ENCODE results near the gene CALCOCO1.
"Not testable (repeated sequence)": the region's sequence is repeated elsewhere in the genome, so short reads cannot be mapped to it uniquely, and the experiment has no call there.

The CALCOCO1 gene

GRCh38 chr12:53734425-53734824, 7.2 kb upstream of the CALCOCO1 start:
- DNase-seq (ENCODE audit: low read depth in 2 of 3, low spot score in 2 of 3): no peak

GRCh38 chr12:53733807-53734200, 6.6 kb upstream of the CALCOCO1 start:
- DNase-seq (ENCODE audit: low read depth in 2 of 3, low spot score in 2 of 3): no peak

GRCh38 chr12:53733051-53733806, 6.0 kb upstream of the CALCOCO1 start:
- DNase-seq (ENCODE audit: low read depth in 2 of 3, low spot score in 2 of 3): no peak

GRCh38 chr12:53729644-53730043, 2.4 kb upstream of the CALCOCO1 start:
- DNase-seq (ENCODE audit: low read depth in 2 of 3, low spot score in 2 of 3): no peak

- no peak for DNase-seq (ENCODE audit: low read depth in 2 of 3, low spot score in 2 of 3)
Measured at GRCh38 chr12:53728206-53728605, 954 bp upstream of the CALCOCO1 start.

GRCh38 chr12:53726946-53727309, 324 bp downstream of the CALCOCO1 start:
- DNase-seq (ENCODE audit: low read depth in 2 of 3, low spot score in 2 of 3): no peak

- DNase-seq (ENCODE audit: low read depth in 2 of 3, low spot score in 2 of 3): no peak
Measured at GRCh38 chr12:53726341-53726740, 911 bp downstream of the CALCOCO1 start.

GRCh38 chr12:53725824-53726223, 1.4 kb downstream of the CALCOCO1 start:
- DNase-seq (ENCODE audit: low read depth in 2 of 3, low spot score in 2 of 3): no peak

GRCh38 chr12:53722450-53723041, 4.7 kb downstream of the CALCOCO1 start:
- DNase-seq (ENCODE audit: low read depth in 2 of 3, low spot score in 2 of 3): no peak

- no peak for DNase-seq (ENCODE audit: low read depth in 2 of 3, low spot score in 2 of 3)
Measured at GRCh38 chr12:53720946-53721345, 6.3 kb downstream of the CALCOCO1 start.

- no peak for DNase-seq (ENCODE audit: low read depth in 2 of 3, low spot score in 2 of 3)
Measured at GRCh38 chr12:53719649-53720048, 7.6 kb downstream of the CALCOCO1 start.

GRCh38 chr12:53718567-53718966, 8.7 kb downstream of the CALCOCO1 start:
- not testable (repeated sequence) for DNase-seq (ENCODE audit: low read depth in 2 of 3, low spot score in 2 of 3)

- no peak for DNase-seq (ENCODE audit: low read depth in 2 of 3, low spot score in 2 of 3)
Measured at GRCh38 chr12:53717319-53717718, 9.9 kb downstream of the CALCOCO1 start.

GRCh38 chr12:53714004-53714403, 13.2 kb downstream of the CALCOCO1 start:
- no peak for DNase-seq (ENCODE audit: low read depth in 2 of 3, low spot score in 2 of 3)

GRCh38 chr12:53713516-53713915, 13.7 kb downstream of the CALCOCO1 start:
- no peak for DNase-seq (ENCODE audit: low read depth in 2 of 3, low spot score in 2 of 3)

GRCh38 chr12:53712059-53712643, 15.1 kb downstream of the CALCOCO1 start:
- DNase-seq (ENCODE audit: low read depth in 2 of 3, low spot score in 2 of 3): no peak

- no peak for DNase-seq (ENCODE audit: low read depth in 2 of 3, low spot score in 2 of 3)
Measured at GRCh38 chr12:53710091-53710490, 17.2 kb downstream of the CALCOCO1 start.

GRCh38 chr12:53709671-53710070, 17.6 kb downstream of the CALCOCO1 start:
- DNase-seq (ENCODE audit: low read depth in 2 of 3, low spot score in 2 of 3): no peak

- no peak for DNase-seq (ENCODE audit: low read depth in 2 of 3, low spot score in 2 of 3)
Measured at GRCh38 chr12:53706080-53706479, 21.2 kb downstream of the CALCOCO1 start.

GRCh38 chr12:53703756-53704155, 23.5 kb downstream of the CALCOCO1 start:
- DNase-seq (ENCODE audit: low read depth in 2 of 3, low spot score in 2 of 3): no peak

- DNase-seq (ENCODE audit: low read depth in 2 of 3, low spot score in 2 of 3): peak; percentile 18 to 53 (median 49)
Measured at GRCh38 chr12:53701518-53702264, 25.6 kb downstream of the CALCOCO1 start.

GRCh38 chr12:53700567-53700966, 26.7 kb downstream of the CALCOCO1 start:
- DNase-seq (ENCODE audit: low read depth in 2 of 3, low spot score in 2 of 3): no peak
